Measurements from ENCODE around the gene ZNF333.

The ZNF333 gene

DNA sequence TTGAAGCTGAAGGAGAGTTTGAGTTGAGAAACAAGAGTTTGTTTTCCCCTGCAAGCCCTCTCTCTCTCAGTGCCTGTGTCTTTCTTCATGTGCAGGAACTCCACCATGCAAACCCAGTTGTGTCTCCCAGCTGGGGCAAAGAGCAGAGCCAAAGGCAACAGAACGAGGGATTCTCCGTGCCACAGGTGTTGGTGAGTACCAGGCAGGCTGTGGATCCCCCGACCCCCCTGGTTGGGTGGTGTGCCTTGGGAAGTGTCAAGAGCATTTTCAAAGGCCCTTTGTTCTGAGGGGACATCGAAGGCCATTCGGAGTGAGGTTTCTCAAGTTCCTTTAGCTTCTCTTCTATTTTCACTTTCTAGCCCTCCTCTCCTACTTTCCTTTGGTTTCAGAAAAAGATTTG lies 5.6 kb downstream of the ZNF333 start:
- TF ChIP-seq, protein P1, sequence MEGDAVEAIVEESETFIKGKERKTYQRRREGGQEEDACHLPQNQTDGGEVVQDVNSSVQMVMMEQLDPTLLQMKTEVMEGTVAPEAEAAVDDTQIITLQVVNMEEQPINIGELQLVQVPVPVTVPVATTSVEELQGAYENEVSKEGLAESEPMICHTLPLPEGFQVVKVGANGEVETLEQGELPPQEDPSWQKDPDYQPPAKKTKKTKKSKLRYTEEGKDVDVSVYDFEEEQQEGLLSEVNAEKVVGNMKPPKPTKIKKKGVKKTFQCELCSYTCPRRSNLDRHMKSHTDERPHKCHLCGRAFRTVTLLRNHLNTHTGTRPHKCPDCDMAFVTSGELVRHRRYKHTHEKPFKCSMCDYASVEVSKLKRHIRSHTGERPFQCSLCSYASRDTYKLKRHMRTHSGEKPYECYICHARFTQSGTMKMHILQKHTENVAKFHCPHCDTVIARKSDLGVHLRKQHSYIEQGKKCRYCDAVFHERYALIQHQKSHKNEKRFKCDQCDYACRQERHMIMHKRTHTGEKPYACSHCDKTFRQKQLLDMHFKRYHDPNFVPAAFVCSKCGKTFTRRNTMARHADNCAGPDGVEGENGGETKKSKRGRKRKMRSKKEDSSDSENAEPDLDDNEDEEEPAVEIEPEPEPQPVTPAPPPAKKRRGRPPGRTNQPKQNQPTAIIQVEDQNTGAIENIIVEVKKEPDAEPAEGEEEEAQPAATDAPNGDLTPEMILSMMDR (IDR thresholded peaks at IDR 0.05; ENCODE audit: borderline replicate concordance, insufficient read depth, low read depth, low read length), result no peak
- no peak overlapping the region for H3K4me3 ChIP-seq (ENCODE audit: low read depth, low read length)

GRCh38 chr19:14699641-14700040 lies 9.8 kb downstream of the ZNF333 start:
- no peak overlapping the region for H3K4me3 ChIP-seq (ENCODE audit: low read depth, low read length)
- TF ChIP-seq, protein P1 (IDR thresholded peaks at IDR 0.05; ENCODE audit: borderline replicate concordance, insufficient read depth, low read depth, low read length), result no peak

DNA sequence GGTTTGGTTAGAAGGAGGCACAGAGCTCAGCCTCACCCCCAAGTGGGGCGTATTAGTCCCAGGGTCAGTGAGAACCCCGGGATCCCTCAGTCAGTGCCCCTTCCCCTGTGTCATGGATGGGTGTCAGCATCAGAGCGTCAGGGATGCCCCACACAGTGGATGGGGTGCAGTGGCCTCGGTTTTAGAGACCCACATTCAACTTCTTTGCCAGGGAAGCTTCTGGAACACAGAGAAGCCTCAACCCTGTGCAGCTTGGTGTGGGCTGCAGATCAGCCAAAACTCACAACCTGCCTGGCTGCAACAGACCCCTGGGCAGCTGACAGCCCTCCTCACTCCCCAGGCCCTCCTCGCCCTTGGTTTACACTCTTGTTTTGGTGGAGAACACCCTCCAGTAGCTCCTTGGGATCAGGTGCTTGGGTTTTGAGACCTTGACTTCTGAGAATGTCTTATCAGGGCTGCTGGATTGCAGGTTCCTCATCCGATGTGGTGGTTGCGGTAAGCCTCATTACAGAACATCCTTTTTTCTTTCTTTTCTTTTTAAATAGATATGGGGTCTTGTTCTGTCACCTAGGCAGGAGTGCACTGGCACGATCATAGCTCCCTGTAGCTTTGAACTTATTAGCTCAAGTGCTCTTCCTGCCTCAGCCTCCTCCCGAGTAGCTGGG lies 11.0 kb downstream of the ZNF333 start:
- TF ChIP-seq, protein P1 (IDR thresholded peaks at IDR 0.05; ENCODE audit: borderline replicate concordance, insufficient read depth, low read depth, low read length), result no peak
- H3K4me3 ChIP-seq (ENCODE audit: low read depth, low read length), result no peak overlapping the region

- TF ChIP-seq, protein P1 (IDR thresholded peaks at IDR 0.05; ENCODE audit: borderline replicate concordance, insufficient read depth, low read depth, low read length), result no peak
- no peak overlapping the region for H3K4me3 ChIP-seq (ENCODE audit: low read depth, low read length)
Observed at GRCh38 chr19:14703833-14704232, 14.0 kb downstream of the ZNF333 start.

DNA sequence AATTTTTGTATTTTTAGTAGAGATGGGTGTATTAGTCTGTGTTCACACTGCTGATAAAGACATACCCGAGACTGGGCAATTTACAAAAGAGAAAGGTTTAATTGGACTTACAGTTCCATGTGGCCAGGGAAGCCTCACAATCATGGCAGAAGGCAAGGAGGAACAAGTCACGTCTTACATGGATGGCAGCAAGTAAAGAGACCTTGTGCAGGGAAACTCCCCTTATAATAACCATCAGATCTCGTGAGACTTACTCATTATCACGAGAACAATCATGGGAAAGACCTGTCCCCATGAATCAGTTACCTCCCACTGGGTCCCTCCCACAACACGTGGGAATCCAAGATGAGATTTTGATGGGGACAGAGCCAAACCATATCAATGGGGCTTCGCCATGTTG lies 14.6 kb downstream of the ZNF333 start:
- TF ChIP-seq, protein P1 (IDR thresholded peaks at IDR 0.05; ENCODE audit: borderline replicate concordance, insufficient read depth, low read depth, low read length), result no peak

GRCh38 chr19:14715841-14716240 lies 26.0 kb downstream of the ZNF333 start:
- TF ChIP-seq, protein P1 (IDR thresholded peaks at IDR 0.05; ENCODE audit: borderline replicate concordance, insufficient read depth, low read depth, low read length), result no peak
- H3K4me3 ChIP-seq (ENCODE audit: low read depth, low read length), result no peak overlapping the region

More for the DNA sequence above, 14.6 kb downstream of the ZNF333 start:
- no peak overlapping the region for H3K4me3 ChIP-seq (ENCODE audit: low read depth, low read length)

- TF ChIP-seq, protein P1 (IDR thresholded peaks at IDR 0.05; ENCODE audit: borderline replicate concordance, insufficient read depth, low read depth, low read length), result no peak
- no peak overlapping the region for H3K4me3 ChIP-seq (ENCODE audit: low read depth, low read length)
Observed at GRCh38 chr19:14718522-14719116, 28.8 kb downstream of the ZNF333 start.
